Bronchial epithelial cell (primary cell): Measurements from ENCODE around the gene HSH2D. TPM values are rescaled to one million over a fixed set of nuclear protein-coding genes. Genes with fewer than 3 reads are reported as not detected.

Experiments
- DNase-seq: peaks from one replicate; pipeline ENCODE4 v3.0.0-alpha.2; 2010; ENCODE audit warnings: low read depth
- FAIRE-seq: peaks from 2 replicates; lab custom pipeline; 2011; peaks lifted over from hg19 to GRCh38; lab: Jason Lieb, UNC
- H3K27me3 ChIP-seq: 2 replicates; pipeline ENCODE4 v1.5.1; 2011; ENCODE audit warnings: low read length; ENCODE audit not compliant: control insufficient read depth, insufficient read depth
- H3K36me3 ChIP-seq: 2 replicates; pipeline ENCODE4 v1.5.1; 2011; ENCODE audit warnings: low read length; ENCODE audit not compliant: control insufficient read depth, insufficient read depth
- H3K4me3 ChIP-seq: 2 replicates; pipeline ENCODE4 v1.5.1; 2011; ENCODE audit warnings: mild to moderate bottlenecking, low read depth, low read length, control low read depth
- total RNA-seq: library from RNA; depleted of rRNA; stranded (reverse); fragments of >200 nt; gene quantifications from 2 replicates; pipeline ENCODE4 v1.2.1, GENCODE V29; 2014
- TF ChIP-seq, protein P1 (sequence below): IDR thresholded peaks from 2 replicates; pipeline ENCODE4 v1.5.1; 2011; ENCODE audit warnings: mild to moderate bottlenecking, moderate library complexity, low read length, control low read depth, inconsistent platforms; ENCODE audit not compliant: insufficient read depth, severe bottlenecking

Gene HSH2D
- total RNA-seq, 1 donor from 2014 or later: 0.26 TPM

DNA sequence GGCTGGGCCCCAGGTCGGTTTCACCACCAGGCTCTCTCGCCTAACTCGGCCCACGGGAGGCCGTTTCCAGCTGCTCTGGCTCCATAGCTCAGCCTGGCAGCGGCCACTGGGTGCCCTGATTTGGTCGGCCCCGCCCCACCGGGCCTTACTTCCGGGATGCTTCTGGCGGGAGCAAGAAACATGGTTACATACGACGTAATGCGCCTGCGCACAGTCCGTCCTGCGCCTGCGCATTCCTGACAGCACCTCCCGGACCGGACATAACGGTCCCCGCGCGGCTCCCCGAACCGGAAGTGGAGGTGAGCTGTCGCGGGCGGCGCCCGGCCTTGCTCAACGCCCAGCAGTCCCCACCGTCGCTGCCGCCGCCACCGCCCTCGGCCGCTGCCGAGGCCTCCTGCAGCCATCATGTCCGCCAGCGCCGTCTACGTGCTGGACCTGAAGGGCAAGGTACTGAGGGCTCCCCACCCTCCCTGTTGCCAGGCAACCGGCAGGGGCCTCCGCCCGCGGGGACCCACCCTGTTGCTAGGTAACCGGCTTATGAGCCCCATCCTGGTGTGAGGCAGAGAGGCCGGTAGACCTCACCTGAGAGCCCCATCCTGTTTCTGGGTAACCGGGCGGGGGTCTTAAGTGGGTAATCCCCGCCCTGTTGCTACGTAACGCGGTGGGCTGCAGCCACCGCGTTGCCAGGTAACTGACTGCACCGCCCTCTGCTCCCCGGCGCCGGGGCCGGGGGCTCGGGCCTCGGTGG is 54.3 kb downstream of the HSH2D start, which contains the start of gene AP1M1:
AP1M1 (plus strand) TSS at position 290 of the 748 bp plus-strand sequence; CDS start at position 406, 116 bp downstream.
- no peaks in the 10 kb centered on the region for H3K27me3 ChIP-seq
- no peak for FAIRE-seq
- TF ChIP-seq, protein P1, sequence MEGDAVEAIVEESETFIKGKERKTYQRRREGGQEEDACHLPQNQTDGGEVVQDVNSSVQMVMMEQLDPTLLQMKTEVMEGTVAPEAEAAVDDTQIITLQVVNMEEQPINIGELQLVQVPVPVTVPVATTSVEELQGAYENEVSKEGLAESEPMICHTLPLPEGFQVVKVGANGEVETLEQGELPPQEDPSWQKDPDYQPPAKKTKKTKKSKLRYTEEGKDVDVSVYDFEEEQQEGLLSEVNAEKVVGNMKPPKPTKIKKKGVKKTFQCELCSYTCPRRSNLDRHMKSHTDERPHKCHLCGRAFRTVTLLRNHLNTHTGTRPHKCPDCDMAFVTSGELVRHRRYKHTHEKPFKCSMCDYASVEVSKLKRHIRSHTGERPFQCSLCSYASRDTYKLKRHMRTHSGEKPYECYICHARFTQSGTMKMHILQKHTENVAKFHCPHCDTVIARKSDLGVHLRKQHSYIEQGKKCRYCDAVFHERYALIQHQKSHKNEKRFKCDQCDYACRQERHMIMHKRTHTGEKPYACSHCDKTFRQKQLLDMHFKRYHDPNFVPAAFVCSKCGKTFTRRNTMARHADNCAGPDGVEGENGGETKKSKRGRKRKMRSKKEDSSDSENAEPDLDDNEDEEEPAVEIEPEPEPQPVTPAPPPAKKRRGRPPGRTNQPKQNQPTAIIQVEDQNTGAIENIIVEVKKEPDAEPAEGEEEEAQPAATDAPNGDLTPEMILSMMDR: no peak
- peak within 1 kb of the TSS; percentile 99 for H3K4me3 ChIP-seq
- peak; percentile 95 for DNase-seq
- peaks cover 6% of the 10 kb centered on the region for H3K36me3 ChIP-seq

DNA sequence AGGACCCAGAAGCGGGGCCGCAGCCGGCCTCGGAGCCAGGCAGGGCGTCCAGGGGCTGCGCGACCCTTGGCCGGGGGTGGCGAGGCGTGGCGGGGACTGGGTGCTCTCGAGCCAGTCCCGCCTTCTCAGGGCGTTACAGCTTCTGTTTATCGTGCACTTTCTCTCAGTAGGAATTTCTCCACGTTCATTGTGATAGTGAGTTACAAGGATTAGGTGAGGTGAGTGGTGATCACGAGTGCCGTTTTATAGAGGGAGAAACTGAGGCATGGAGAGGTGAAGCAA is 54.8 kb downstream of the HSH2D start:
- TF ChIP-seq, protein P1: no peak
- Histone ChIP-seq H3K4me3 (peak overlapping the region; percentile 99), H3K36me3 (peaks cover 10% of the 10 kb centered on the region), H3K27me3 (no peaks in the 10 kb centered on the region)
- DNase-seq (no peak), FAIRE-seq (no peak)

DNA sequence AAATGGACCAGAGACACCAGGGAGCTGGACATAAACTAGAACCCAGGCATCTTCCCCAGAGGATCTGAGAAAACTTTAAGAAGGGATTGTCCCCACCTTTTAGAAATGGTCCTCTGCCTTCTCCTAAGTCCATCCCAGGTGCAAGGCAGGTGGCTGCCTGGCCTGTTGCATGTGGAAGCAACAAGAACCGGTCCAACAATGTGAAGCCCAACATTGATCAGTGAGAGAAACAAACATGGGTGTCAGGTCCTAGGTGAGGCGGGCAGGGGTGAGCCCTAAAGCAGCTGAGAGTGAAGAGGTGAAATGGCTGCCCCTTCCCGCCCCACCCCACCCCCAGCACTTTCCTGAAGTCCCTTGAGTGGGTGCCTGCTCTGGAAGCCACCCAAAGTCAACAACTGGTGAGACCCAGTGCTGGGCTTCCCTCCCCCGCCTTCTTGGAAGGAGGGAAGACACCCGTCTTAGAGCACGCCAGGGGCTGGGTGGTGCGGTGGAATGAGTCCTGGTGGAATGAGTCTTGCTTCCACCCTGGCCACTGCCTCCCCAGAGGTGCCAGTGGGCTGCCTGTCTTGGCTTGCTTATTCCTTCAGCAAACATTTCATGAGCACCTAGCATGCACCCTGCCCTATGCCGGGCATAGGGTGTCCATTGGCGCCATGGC is 55.9 kb downstream of the HSH2D start:
- FAIRE-seq: no peak
- Histone ChIP-seq H3K4me3 (no peak overlapping the region), H3K36me3 (peaks cover 17% of the 10 kb centered on the region), H3K27me3 (no peaks in the 10 kb centered on the region)
- TF ChIP-seq, protein P1: no peak
- DNase-seq: peak; percentile 29

DNA sequence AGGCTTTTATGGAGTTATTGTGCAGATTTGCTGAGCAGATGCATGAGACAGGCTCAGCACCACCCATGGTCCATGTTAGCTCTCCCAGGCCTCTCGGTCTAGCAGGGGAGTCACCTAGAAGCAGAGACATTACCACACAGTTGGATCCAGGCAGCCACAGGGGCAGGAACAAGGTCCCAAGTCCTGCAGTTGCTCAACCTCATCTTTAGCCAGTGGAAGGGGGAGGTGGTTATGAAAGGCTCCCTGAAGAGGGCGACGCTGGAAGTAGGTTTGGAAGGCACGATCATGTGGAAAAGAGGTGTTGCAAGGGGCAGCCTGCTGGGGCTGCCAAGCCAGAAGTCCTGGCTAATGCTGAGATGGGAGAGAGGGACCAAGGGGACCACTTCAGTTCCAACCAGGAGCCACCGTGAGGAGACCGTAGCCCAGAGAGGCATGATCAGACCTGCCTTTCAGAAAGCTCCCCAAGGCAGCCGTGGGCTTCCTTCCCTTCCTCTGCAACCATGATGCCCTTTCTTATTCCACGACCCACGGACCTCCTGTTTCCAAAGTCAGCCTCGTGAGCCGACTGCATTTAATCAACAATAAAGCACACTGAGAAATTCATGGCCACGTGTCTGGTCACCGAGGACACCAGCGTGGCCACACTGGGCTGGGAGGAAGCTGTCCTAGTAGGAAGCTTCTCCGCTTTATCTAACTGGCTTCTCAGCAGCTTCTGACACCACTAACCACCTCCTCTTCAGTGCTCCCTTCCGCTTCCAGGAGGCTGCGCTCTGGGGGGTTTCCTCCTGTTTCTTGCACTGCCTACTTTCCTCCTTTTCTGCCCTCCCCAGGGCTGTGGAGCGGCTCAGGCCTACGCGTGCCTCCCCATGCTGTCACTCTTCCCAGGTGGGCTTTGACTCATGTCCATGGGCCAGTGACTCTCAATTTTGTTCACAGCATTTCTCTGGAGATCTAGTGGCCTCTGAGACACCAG is 56.8 kb downstream of the HSH2D start:
- FAIRE-seq (no peak), DNase-seq (no peak)
- Histone ChIP-seq H3K36me3 (peaks cover 20% of the 10 kb centered on the region), H3K27me3 (no peaks in the 10 kb centered on the region), H3K4me3 (no peak overlapping the region)
- TF ChIP-seq, protein P1: no peak

DNA sequence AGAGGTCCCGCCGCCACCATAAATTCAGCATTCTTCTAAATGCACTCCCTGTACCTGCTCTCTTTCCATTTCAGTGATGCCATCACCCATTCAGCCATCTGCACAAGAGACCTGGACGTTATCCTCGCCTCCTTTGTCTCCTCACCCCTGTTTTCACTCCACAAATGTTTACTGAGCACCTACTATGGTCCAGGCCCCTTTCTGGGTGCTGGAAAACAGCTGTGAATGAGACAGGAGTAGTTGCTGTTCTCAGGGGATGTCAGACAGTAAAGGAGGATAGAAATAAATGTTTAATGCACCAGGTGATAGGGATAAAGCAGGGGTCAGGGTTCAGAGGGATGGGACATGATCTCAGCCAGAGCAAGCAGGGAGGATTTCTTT is 57.5 kb downstream of the HSH2D start:
- Histone ChIP-seq H3K36me3 (peaks cover 22% of the 10 kb centered on the region), H3K4me3 (no peak overlapping the region), H3K27me3 (no peaks in the 10 kb centered on the region)
- DNase-seq: no peak
- no peak for FAIRE-seq
- TF ChIP-seq, protein P1: no peak
